RCC 7860 (cell line): ENCODE results near the gene ACTN4.
A peak's percentile ranks its signal among the peaks of the same experiment; 100 is the strongest.

Experiments used
- DNase-seq: peaks from one replicate; pipeline ENCODE4 v3.0.0-alpha.2; 2015; ENCODE audit warnings: low spot score
- FAIRE-seq: peaks from 2 replicates; lab custom pipeline; 2012; peaks lifted over from hg19 to GRCh38; lab: Jason Lieb, UNC

Gene ACTN4

GRCh38 chr19:38635483-38636399 lies 11.7 kb upstream of the ACTN4 start:
- no peak for FAIRE-seq
- DNase-seq: no peak

GRCh38 chr19:38638461-38638860 lies 9.0 kb upstream of the ACTN4 start:
- FAIRE-seq (no peak), DNase-seq (no peak)

DNA sequence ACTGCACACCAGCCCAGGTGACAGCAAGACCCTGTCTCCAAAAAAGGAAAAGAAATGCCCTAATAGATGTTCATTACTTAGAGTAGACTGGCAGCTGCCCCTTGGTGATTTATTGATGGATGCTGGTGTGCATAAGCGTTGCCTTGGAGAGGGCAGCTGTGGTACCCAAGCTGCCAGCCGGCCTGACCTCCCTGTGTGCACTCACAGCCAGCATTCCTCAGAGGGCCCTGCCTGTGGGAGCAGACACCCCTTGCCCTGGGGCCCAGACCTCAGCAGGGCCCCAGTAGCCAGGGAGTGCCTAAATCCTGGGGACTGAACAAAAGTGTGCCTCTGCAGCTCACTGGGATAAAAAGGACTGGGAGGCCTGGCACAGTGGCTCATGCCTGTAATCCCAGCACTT lies 7.8 kb upstream of the ACTN4 start:
- no peak for DNase-seq
- no peak for FAIRE-seq

- FAIRE-seq (no peak), DNase-seq (no peak)
These were observed 7.1 kb upstream of the ACTN4 start for GRCh38 chr19:38640368-38640767.

DNA sequence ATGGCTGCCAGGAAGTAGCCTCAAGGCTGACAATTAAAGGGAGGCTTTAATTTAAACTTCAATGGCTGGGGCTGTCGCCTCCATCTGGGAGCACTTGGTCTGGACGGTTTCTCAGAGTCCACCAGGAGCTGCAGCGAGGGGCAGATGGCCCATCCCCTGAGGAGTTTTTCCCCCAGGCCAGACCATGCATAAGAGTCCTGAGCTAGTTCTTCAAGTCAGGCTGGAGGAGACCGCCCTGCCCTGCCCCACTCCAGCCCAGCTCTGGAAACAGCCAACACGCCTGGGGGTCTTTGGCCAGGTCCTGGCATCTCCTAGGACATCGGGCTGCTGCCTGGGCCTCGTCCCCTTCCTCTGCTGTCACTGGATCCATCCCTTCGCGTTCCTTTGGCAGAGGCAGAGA lies 5.3 kb upstream of the ACTN4 start:
- DNase-seq (no peak), FAIRE-seq (no peak)

- DNase-seq (no peak), FAIRE-seq (no peak)
These were observed 2.7 kb upstream of the ACTN4 start for GRCh38 chr19:38644719-38645118.

DNA sequence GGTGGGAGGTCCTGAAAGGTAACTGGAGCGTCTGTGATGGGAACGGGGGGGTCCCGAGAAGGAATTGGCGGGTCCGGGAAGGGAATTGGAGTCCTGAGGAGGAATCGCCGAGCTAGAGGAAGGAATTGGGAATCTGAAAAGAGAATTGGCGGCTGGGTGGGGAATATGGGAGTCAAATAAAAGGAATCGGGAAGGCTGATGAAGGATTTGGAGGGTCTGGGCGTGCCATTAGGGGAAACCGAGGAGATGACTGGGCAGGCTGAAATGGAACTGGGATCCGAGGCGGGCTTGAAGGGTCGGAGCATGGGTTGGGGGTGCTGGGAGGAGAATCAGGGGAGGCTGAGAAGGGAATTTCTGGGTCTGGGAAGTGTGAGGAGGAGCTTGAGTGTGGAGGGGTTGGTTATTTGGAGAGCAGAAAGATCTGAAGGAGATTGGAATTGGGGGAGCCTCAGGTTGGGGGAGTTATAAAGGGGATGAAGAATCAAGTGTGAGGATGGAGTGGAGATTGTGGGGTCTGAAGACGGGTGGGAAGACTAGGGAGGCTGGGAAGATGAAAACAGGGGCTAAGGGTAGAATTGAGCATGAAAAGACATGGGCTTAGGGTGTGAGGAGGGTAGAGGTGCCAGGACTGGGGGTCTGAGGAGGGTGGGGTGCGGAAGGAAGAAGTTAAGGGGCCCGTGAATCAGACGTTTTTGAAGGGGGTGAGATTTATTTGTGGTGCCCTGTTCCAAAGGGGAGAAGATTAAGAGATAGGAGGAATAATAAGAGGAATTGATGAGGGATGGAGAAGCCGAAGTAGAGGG lies 718 bp downstream of the ACTN4 start:
- DNase-seq: no peak
- no peak for FAIRE-seq

GRCh38 chr19:38648769-38649304 lies 1.4 kb downstream of the ACTN4 start:
- DNase-seq: no peak
- FAIRE-seq: no peak

DNA sequence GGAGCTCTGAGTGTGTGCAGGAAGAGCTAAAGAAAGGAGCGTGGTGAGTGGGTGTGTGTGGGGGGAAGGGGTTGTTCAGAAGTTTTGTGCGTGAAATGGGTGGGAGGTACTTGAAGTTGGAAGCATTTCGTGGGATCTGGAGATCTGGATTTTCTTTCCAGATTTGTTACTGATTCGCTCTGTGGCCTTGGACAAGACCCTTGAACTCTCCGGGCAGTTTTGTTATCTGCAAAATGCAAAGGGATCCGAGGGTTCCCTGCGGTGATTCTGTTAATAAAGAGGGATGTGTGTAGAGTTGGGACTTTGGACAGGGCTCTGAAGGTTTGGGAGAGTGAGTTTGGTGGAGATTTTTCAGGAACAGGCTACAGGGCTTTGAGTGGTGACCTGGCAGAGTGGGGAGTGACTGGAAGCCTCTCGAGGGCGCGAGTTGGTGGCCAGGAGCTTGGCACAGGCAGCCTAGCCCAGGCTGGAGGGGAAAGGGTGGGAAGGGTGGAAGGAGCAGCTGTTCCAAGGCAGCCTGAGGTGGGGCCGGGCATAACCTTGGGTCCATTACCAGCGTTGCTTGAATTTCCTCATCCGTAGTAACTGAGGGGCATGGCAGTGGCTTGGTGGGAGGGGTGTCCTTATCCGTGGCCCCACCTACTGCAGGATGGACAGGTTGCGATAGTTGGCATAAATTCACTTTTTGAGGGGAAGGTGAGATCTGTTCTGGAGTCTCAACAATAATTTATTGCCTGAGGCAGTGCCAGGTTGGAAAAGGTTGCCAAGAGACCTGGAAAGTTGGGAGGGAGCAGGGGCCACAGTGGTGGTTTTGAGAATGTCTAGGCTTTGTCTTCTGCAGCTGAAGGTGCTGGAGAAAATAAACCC lies 2.1 kb downstream of the ACTN4 start:
- FAIRE-seq (no peak), DNase-seq (no peak)

- no peak for DNase-seq
- no peak for FAIRE-seq
These were observed 2.8 kb downstream of the ACTN4 start for GRCh38 chr19:38650172-38650775.

GRCh38 chr19:38650911-38651584 lies 3.6 kb downstream of the ACTN4 start:
- DNase-seq: peak; percentile 67

GRCh38 chr19:38653028-38653571 lies 5.7 kb downstream of the ACTN4 start:
- FAIRE-seq (no peak), DNase-seq (no peak)

More at GRCh38 chr19:38650911-38651584, 3.6 kb downstream of the ACTN4 start:
- peak; percentile 70 for FAIRE-seq

DNA sequence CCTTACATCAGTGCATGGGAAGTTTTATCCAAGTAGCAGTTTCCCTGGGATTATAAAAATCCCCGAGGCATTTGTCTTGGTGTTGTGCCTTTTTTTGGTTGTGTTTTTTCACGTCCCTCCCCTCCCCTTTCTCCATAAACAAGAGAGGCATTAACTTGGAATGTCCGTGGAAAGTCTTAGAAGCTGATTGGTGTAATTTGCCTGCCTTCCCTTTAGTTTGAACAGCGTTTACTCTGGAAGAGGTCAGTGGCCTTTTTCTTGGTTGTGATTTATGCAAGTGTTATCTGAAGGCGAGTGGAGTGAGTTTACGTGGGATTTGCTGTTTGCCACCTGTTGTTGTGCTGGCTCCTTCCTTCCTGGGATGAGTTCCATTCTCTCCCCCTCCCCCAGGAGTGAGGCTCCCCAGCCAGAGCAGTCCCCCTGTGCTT lies 7.2 kb downstream of the ACTN4 start:
- no peak for DNase-seq
- FAIRE-seq: no peak

DNA sequence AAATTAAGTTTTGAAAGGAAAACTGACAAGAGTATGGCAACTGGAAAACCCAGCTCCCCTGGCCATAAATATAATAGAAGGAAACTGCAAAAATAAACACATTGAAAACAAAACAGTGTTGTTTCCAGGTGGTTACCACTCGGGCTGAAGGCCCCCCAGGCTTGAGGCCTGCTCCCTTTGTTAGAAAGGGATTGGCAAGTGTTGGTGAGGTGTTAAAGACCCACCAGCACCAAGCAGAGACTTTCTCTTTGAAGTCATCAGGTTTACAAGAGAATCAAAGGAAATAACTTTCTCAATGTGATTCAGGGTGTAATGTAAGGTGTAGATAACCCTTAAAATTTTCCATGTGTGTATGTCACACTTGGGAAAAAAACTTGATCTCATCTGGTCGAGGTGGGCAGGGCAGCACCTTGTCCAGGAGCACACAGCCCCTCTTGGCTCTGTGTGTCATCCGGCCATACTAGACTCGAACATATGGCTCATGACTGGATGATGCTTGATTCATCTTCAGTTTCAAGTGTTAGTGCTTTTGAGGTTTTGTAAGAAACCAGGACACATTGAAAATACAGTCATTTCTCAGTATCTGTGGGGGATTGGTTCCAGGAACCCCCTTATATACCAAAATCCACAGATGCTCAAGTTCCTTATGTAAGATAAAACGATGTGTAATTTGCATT lies 7.8 kb downstream of the ACTN4 start:
- DNase-seq: no peak
- no peak for FAIRE-seq

DNA sequence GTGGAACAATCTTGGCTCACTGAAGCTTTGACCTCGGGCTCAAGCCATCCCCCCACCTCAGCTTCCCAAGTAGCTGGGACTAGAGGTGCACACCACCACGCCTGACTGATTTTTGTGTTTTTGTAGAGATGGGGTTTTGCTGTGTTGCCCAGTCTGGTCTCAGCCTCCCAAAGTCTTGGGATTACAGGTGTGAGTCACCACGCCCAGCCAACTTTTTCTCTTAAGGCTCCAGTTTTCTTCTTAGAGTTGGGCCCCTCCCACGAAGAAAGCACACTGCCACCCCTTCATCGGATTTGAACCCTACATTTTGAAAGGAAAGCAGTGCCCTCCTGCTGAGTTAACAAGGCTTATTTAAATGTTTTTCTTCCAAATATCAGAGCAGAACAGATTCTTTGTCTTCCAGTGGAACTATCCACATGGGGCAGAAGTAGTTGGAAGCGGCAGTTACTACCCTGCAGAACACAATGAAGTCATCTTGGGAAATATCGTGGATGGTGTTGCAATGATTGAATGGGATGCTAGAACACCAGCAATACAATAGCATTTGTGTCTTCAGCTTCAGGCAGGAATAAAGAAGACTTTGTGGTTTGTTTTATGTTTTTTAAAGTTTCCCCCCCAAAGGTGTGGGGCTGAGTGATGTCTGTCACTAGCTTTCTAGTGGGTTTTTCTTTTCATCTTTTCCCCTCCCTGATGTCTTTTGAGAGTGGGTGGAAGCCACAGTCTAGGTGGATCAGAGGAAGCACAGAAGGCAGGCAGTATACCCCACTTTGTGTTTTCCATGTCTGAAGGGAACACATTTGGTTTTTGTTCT lies 8.9 kb downstream of the ACTN4 start:
- peak; percentile 20 for FAIRE-seq
- peak; percentile 42 for DNase-seq

DNA sequence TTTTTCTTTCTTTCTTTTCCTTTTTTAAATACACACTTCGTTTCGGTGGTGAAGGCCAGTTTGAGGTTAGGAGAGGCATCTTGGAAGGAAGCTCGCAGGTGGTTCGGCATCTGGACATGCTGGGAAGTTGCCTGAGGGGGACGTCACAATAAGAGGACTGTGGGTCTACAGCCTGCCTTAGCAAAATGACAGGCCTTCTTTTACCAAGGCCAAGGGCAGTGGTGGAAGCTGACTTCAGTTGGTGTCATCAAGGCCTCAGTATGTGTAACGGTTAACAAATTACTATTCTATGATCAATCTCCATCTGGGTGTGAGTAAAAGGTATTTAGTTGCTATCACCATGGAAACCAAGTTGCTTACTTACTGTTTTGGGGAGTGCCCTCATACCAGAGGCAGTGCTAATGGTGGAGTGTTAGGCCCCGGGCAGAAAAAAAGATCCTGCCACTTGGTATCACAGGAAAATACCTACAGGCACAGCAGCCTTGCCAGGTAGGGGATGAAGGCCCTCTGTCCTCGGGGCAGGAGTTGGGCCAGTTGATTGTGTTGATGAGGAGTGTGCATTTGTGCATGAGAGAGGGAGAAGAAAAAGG lies 10.3 kb downstream of the ACTN4 start:
- FAIRE-seq: peak; percentile 71
- peak; percentile 98 for DNase-seq

- FAIRE-seq (peak; percentile 98), DNase-seq (peak; percentile 98)
These were observed 11.2 kb downstream of the ACTN4 start for GRCh38 chr19:38658462-38659306.
